GM20000 (cell line): ENCODE measurements around the gene PTHLH.
A peak's percentile ranks its signal among the peaks of the same experiment; 100 is the strongest.

Experiments used
- DNase-seq: peaks from one replicate; pipeline ENCODE4 v3.0.0; 2012; ENCODE audit warnings: low spot score
- CTCF ChIP-seq: IDR thresholded peaks from 2 replicates; pipeline ENCODE4 v1.5.1; 2012; ENCODE audit warnings: mild to moderate bottlenecking, control low read depth; ENCODE audit errors: extremely low read depth, missing control alignments

PTHLH gene

GRCh38 chr12:27968972-27969623, 3.4 kb downstream of the PTHLH start:
- TF ChIP-seq CTCF: no peak
- DNase-seq: peak; percentile 37

- DNase-seq: no peak
- no peak for TF ChIP-seq CTCF
Measured at GRCh38 chr12:27967551-27968054, 4.9 kb downstream of the PTHLH start.

DNA sequence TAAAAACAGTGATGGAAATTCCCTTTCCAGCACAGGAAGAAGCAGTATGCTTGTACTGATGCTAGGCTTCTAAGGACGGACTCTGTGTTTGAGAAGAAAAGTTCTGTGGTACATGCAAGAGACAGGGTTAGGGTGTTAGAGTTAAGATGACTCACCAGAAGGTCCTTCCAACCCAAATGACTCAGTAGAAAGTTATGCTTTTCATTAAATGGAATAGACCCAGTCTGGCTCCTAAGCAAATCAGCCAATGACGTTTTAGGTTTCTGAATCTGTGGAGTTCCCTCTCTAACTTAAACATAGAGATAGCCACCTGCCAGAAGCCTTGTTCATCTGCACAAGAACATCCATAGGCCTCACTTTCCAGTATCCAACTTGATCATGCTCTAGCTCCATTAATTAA, 5.7 kb downstream of the PTHLH start:
- DNase-seq: no peak
- TF ChIP-seq CTCF: no peak

DNA sequence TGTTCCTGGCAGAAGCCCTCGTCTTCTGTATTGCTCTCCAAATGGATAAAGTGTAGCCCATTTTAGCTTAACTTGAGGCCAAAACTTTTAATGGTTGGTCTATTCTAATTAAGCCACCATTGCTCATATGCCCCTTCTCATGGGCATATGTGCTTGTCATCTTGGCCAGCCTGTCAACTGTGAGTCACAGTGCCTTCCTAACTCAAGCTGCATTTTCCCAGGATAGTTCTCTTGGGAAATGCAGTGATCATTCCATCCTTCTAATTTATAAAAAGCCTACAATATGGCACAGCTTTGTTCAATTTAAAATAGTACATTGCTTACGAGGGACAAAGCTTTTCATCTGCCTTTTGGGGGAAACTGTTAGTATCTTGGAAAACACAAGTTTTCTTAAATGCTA, 6.6 kb downstream of the PTHLH start:
- TF ChIP-seq CTCF: no peak
- no peak for DNase-seq

- TF ChIP-seq CTCF: no peak
- no peak for DNase-seq
Measured at GRCh38 chr12:27965411-27965810, 7.1 kb downstream of the PTHLH start.

GRCh38 chr12:27964123-27964522, 8.4 kb downstream of the PTHLH start:
- no peak for DNase-seq
- TF ChIP-seq CTCF: no peak

GRCh38 chr12:27960821-27961220, 11.7 kb downstream of the PTHLH start:
- TF ChIP-seq CTCF: no peak
- no peak for DNase-seq
